ENCODE data around the gene TMEM151A. TPM values are rescaled to one million over a fixed set of nuclear protein-coding genes. Genes with fewer than 3 reads are reported as not detected.
"Not testable (repeated sequence)": the region's sequence is repeated elsewhere in the genome, so short reads cannot be mapped to it uniquely, and the experiment has no call there.

The TMEM151A gene
- polyA plus RNA-seq, 1 experiment, result 0.15 TPM

- peaks cover 3% of the 10 kb centered on the region for H3K27me3 ChIP-seq (ENCODE audit: control insufficient read depth, insufficient read depth, low read length)
- H3K36me3 ChIP-seq (ENCODE audit: control insufficient read depth, insufficient read depth, low read length), result no peaks in the 10 kb centered on the region
- CTCF ChIA-PET, result interaction anchor here (0.5 to 1.8 kb wide), 3 partner anchors 9 to 106 kb away, joined by 3 to 13 read pairs (median 3); no protein-coding TSS in a partner anchor
- POLR2A ChIA-PET, result no interaction called here
- H3K4me3 ChIP-seq (ENCODE audit: low read depth, low read length), result no peak overlapping the region
- TF ChIP-seq, protein P1, sequence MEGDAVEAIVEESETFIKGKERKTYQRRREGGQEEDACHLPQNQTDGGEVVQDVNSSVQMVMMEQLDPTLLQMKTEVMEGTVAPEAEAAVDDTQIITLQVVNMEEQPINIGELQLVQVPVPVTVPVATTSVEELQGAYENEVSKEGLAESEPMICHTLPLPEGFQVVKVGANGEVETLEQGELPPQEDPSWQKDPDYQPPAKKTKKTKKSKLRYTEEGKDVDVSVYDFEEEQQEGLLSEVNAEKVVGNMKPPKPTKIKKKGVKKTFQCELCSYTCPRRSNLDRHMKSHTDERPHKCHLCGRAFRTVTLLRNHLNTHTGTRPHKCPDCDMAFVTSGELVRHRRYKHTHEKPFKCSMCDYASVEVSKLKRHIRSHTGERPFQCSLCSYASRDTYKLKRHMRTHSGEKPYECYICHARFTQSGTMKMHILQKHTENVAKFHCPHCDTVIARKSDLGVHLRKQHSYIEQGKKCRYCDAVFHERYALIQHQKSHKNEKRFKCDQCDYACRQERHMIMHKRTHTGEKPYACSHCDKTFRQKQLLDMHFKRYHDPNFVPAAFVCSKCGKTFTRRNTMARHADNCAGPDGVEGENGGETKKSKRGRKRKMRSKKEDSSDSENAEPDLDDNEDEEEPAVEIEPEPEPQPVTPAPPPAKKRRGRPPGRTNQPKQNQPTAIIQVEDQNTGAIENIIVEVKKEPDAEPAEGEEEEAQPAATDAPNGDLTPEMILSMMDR (IDR thresholded peaks at IDR 0.05; ENCODE audit: insufficient read depth, low read depth, low read length), result no peak
- DNase-seq (ENCODE audit: low read depth), result no peak
Measured at GRCh38 chr11:66302656-66303055, 11.0 kb downstream of the TMEM151A start.

DNA sequence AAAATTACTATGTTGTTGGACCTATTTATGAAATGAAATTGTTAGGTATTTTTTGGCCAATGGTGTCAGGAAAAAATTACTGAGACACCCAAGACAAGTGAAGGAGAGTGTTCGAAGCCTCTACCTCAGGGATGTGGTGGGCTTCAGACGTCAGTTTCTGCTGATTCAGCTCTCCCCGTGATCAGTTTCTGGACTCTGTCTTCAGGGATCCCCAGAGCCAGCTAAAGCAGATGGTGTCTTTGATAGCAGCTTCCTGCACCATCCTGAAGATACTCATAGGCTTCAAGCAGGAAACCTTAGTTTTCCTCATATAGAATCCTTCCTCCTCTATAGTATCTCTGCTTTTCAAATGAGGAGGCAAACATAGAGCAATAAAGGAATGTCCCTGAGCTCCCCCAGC, 17.8 kb downstream of the TMEM151A start:
- Histone ChIP-seq H3K36me3 (ENCODE audit: control insufficient read depth, insufficient read depth, low read length) (no peaks in the 10 kb centered on the region), H3K4me3 (ENCODE audit: low read depth, low read length) (no peak overlapping the region), H3K27me3 (ENCODE audit: control insufficient read depth, insufficient read depth, low read length) (peaks cover 3% of the 10 kb centered on the region; the same call in 1 of the 2 replicates)
- TF ChIP-seq, protein P1 (IDR thresholded peaks at IDR 0.05; ENCODE audit: insufficient read depth, low read depth, low read length), result no peak
- no peak for DNase-seq (ENCODE audit: low read depth)
- ChIA-PET POLR2A (interaction anchor here (0.6 kb wide), 1 partner anchor 26 kb away, joined by 5 read pairs; no protein-coding TSS in a partner anchor), CTCF (interaction anchor here (1.2 to 11.3 kb wide), 5 partner anchors 13 to 78 kb away, joined by 4 to 201 read pairs (median 81); partner anchors contain the start of genes BRMS1 and RIN1)

DNA sequence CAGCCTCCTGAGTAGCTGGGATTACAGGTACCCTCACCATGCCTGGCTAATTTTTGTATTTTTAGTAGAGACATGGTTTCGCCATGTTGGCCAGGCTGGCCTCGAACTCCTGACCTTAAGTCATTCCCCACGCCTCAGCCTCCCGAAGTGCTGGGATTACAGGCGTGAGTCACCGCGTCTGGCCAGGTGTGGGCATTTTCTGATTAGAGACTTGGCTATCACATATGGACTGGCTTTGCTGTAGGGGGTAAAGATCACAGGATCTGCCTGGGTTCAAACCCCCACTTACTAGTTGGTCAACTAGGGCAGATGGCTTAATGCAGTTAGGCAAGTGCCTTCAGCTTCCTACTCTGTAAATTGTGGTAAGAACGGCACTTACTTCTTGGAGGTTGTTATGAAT, 18.6 kb downstream of the TMEM151A start:
- ChIA-PET POLR2A (interaction anchor here (0.6 to 1.3 kb wide), 2 partner anchors 22 to 27 kb away, joined by 3 to 5 read pairs; partner anchors contain the start of gene YIF1A), CTCF (interaction anchor here (1.2 to 11.3 kb wide), 6 partner anchors 16 to 77 kb away, joined by 4 to 201 read pairs (median 58); partner anchors contain the start of genes B4GAT1, BRMS1, RIN1 and TMEM151A)
- TF ChIP-seq, protein P1 (IDR thresholded peaks at IDR 0.05; ENCODE audit: insufficient read depth, low read depth, low read length), result no peak
- Histone ChIP-seq H3K36me3 (ENCODE audit: control insufficient read depth, insufficient read depth, low read length) (no peaks in the 10 kb centered on the region), H3K4me3 (ENCODE audit: low read depth, low read length) (no peak overlapping the region), H3K27me3 (ENCODE audit: control insufficient read depth, insufficient read depth, low read length) (peaks cover 3% of the 10 kb centered on the region; the same call in 1 of the 2 replicates)
- DNase-seq (ENCODE audit: low read depth), result no peak

- H3K27me3 ChIP-seq (ENCODE audit: control insufficient read depth, insufficient read depth, low read length); H3K36me3 ChIP-seq (ENCODE audit: control insufficient read depth, insufficient read depth, low read length); H3K4me3 ChIP-seq (ENCODE audit: low read depth, low read length); DNase-seq (ENCODE audit: low read depth): not testable (repeated sequence)
- POLR2A ChIA-PET, result interaction anchor here (1.2 to 3.8 kb wide), 5 partner anchors 14 to 75 kb away, joined by 3 to 34 read pairs (median 6); partner anchors contain the start of genes RIN1 and YIF1A
- CTCF ChIA-PET, result interaction anchor here (0.7 to 11.3 kb wide), 21 partner anchors 9 to 128 kb away, joined by 3 to 201 read pairs (median 8); partner anchors contain the start of genes B4GAT1, BRMS1, MRPL11 and NPAS4
Measured at GRCh38 chr11:66310803-66311440, 19.2 kb downstream of the TMEM151A start.

- TF ChIP-seq, protein P1 (IDR thresholded peaks at IDR 0.05; ENCODE audit: insufficient read depth, low read depth, low read length), result peak; percentile 96; the same call in 1 of the 2 replicates
- H3K4me3 ChIP-seq (ENCODE audit: low read depth, low read length), result peak overlapping the region; percentile 35
- ChIA-PET POLR2A (interaction anchor here (0.8 to 3.8 kb wide), 6 partner anchors 13 to 74 kb away, joined by 3 to 34 read pairs (median 5); partner anchors contain the start of genes RIN1 and YIF1A), CTCF (interaction anchor here (0.7 to 11.3 kb wide), 22 partner anchors 9 to 127 kb away, joined by 3 to 201 read pairs (median 8); partner anchors contain the start of genes B4GAT1, BRMS1, MRPL11 and NPAS4)
- no peaks in the 10 kb centered on the region; the same call in 1 of the 2 replicates for H3K36me3 ChIP-seq (ENCODE audit: control insufficient read depth, insufficient read depth, low read length)
- DNase-seq (ENCODE audit: low read depth), result no peak
- peaks cover 3% of the 10 kb centered on the region; the same call in 1 of the 2 replicates for H3K27me3 ChIP-seq (ENCODE audit: control insufficient read depth, insufficient read depth, low read length)
Measured at GRCh38 chr11:66311470-66311964, 19.8 kb downstream of the TMEM151A start.

Measured in BJ (cell line).